Measurements from ENCODE around the gene EARS2. TPM values are rescaled to one million over a fixed set of nuclear protein-coding genes. Genes with fewer than 3 reads are reported as not detected.

Gene EARS2
- total and polyA plus RNA-seq, 12 donors = 20.0 to 85.7 (median 33.5) TPM

GRCh38 chr16:23494188-23494587 lies 63.0 kb downstream of the EARS2 start:
- TF ChIP-seq POLR2A (IDR thresholded peaks at IDR 0.05) = no peak
- no peak for TF ChIP-seq CTCF (IDR thresholded peaks at IDR 0.05)
- no peaks in the 10 kb centered on the region for H3K27me3 ChIP-seq
- peaks cover 34 to 36% of the 10 kb centered on the region in 2 donors for H3K4me1 ChIP-seq (replicated peaks in 1 of 2)
- peaks cover 0 to 67% of the 10 kb centered on the region in 2 donors for H3K36me3 ChIP-seq (replicated peaks in 1 of 2)
- intact Hi-C loops (cut with DNase I) = no loop called here
- H3K27ac ChIP-seq = no peak overlapping the region
- WGBS, 4 donors = 89 to 92% (median 90%) methylated on average over 11 of the region's 11 CpGs
- no peaks in the 10 kb centered on the region for H3K9me3 ChIP-seq (replicated peaks in 1 of 3)
- no peak overlapping the region for H3K4me3 ChIP-seq
- no peak for DNase-seq

- intact Hi-C loops (cut with DNase I) = no loop called here
- no peaks in the 10 kb centered on the region for H3K9me3 ChIP-seq (replicated peaks in 1 of 3)
- peak in 1 of 7 donors; percentile 37 for DNase-seq
- 64 to 71% (median 66%) methylated on average over 13 to 14 of the region's 14 CpGs for WGBS, 4 donors
- H3K4me1 ChIP-seq (replicated peaks in 1 of 2) = peaks cover 11% of the 10 kb centered on the region in 2 donors
- H3K27me3 ChIP-seq = no peaks in the 10 kb centered on the region
- H3K36me3 ChIP-seq (replicated peaks in 1 of 2) = peaks cover 0 to 91% of the 10 kb centered on the region in 2 donors
- H3K4me3 ChIP-seq = no peak overlapping the region
- no peak for TF ChIP-seq POLR2A (IDR thresholded peaks at IDR 0.05)
- no peak for TF ChIP-seq CTCF (IDR thresholded peaks at IDR 0.05)
- peak overlapping the region in 3 of 5 donors; percentile 2 to 64 (median 41) for H3K27ac ChIP-seq
These were observed 65.4 kb downstream of the EARS2 start for GRCh38 chr16:23491490-23492391.

- DNase-seq = no peak
- 59 to 67% (median 63%) methylated on average over 3 to 5 of the region's 5 CpGs for WGBS, 4 donors
These were observed 70.7 kb downstream of the EARS2 start for GRCh38 chr16:23486480-23486879.

More at GRCh38 chr16:23486480-23486879, 70.7 kb downstream of the EARS2 start:
- Histone ChIP-seq H3K4me1 (replicated peaks in 1 of 2) (no peaks in the 10 kb centered on the region), H3K36me3 (replicated peaks in 1 of 2) (peaks cover 0 to 99% of the 10 kb centered on the region in 2 donors), H3K4me3 (no peak overlapping the region), H3K27ac (no peak overlapping the region), H3K27me3 (no peaks in the 10 kb centered on the region), H3K9me3 (replicated peaks in 1 of 3) (no peaks in the 10 kb centered on the region)
- TF ChIP-seq CTCF (IDR thresholded peaks at IDR 0.05) (no peak), POLR2A (IDR thresholded peaks at IDR 0.05) (no peak)
- intact Hi-C loops (cut with DNase I) = no loop called here

Data from adrenal gland (tissue), 12 donors.